Right lobe of liver (tissue), 4 donors: ENCODE measurements around the gene TLE2.

ENCODE experiments used
- CTCF ChIP-seq, 4 donors: fragments of 200-600 bp in 3 of 4; fragments of 450-650 bp in 1 of 4; IDR thresholded peaks; one replicate each; pipeline versions ENCODE4 v1.5.1 to v1.8.0; 2016 to 2022; ENCODE audit warnings: antibody characterized with exemption in 4 of 4, mild to moderate bottlenecking in 2 of 4
- POLR2A ChIP-seq: fragments of 450-650 bp; IDR thresholded peaks from one replicate; pipeline ENCODE4 v1.6.1; 2017; ENCODE audit warnings: antibody characterized with exemption, mild to moderate bottlenecking
- donor health status: DM: no; HTN: no; CAD: no.
- donor health status: DM: no; HTN: no; CAD: no.
- donor health status: DM: no; HTN: yes; CAD: no.

GRCh38 chr19:3025549-3025886 lies 3.6 kb downstream of the TLE2 start:
- TF ChIP-seq CTCF (IDR thresholded peaks at IDR 0.05) (no peak), POLR2A (no peak)
